HepG2 (cell line): Measurements from ENCODE around the gene RAB34.

ENCODE experiments used
- ATF7-NPFF ChIP-seq: sonication (generic); formaldehyde crosslinking; IDR thresholded peaks from 2 replicates; pipeline ENCODE4 v1.8.1; 2023; ENCODE audit warnings: mild to moderate bottlenecking, low read depth, missing genetic modification reagents, moderate library complexity
- BCL3 ChIP-seq: sonication (generic); formaldehyde crosslinking; IDR thresholded peaks from 2 replicates; pipeline ENCODE4 v1.5.1; 2020; ENCODE audit warnings: mild to moderate bottlenecking, missing genetic modification reagents, moderate library complexity
- CTCF ChIP-seq: sonication (generic); formaldehyde crosslinking; IDR thresholded peaks from 2 replicates; pipeline ENCODE4 v1.5.0; 2020; ENCODE audit warnings: mild to moderate bottlenecking, missing genetic modification reagents, moderate library complexity
- E2F5 ChIP-seq: sonication (generic); formaldehyde crosslinking; conservative IDR thresholded peaks from 2 replicates; pipeline ENCODE4 v1.4.0; 2020; ENCODE audit warnings: missing genetic modification reagents
- NCOR1 ChIP-seq: fragments of 200-600 bp; sonication (generic); IDR thresholded peaks from 2 replicates; pipeline ENCODE4 v1.7.0; 2017; ENCODE audit warnings: antibody characterized with exemption, low read length, borderline replicate concordance
- NFAT5 ChIP-seq: sonication (generic); formaldehyde crosslinking; IDR thresholded peaks from 2 replicates; pipeline ENCODE4 v1.4.0; 2020; ENCODE audit warnings: missing genetic modification reagents
- PHF20 ChIP-seq: sonication (generic); formaldehyde crosslinking; IDR thresholded peaks from 2 replicates; pipeline ENCODE4 v1.5.0; 2020; ENCODE audit warnings: mild to moderate bottlenecking, missing genetic modification reagents
- POLR2A ChIP-seq, 2 experiments: IDR thresholded peaks; 2 replicates each; pipeline ENCODE4 v1.6.1; 2011; ENCODE audit warnings: low read depth in 2 of 2, low read length in 2 of 2, mild to moderate bottlenecking in 1 of 2, moderate library complexity in 1 of 2; ENCODE audit not compliant: insufficient read depth in 1 of 2
- REST ChIP-seq, 2 experiments: IDR thresholded peaks; 2 replicates each; pipeline ENCODE4 v1.6.1; 2011 to 2012; ENCODE audit warnings: low read length in 2 of 2, borderline replicate concordance in 1 of 2, low read depth in 1 of 2, mild to moderate bottlenecking in 1 of 2, moderate library complexity in 1 of 2
- TRIM24 ChIP-seq: sonication (generic); formaldehyde crosslinking; IDR thresholded peaks from 2 replicates; pipeline ENCODE4 v1.8.0; 2022; ENCODE audit warnings: mild to moderate bottlenecking, missing genetic modification reagents
- ZNF350 ChIP-seq: sonication (generic); formaldehyde crosslinking; IDR thresholded peaks from 2 replicates; pipeline ENCODE4 v1.4.0; 2020; ENCODE audit warnings: mild to moderate bottlenecking, low read depth, missing genetic modification reagents, borderline replicate concordance
- ZNF558 ChIP-seq: sonication (generic); formaldehyde crosslinking; IDR thresholded peaks from 2 replicates; pipeline ENCODE4 v1.9.0; 2022; ENCODE audit warnings: mild to moderate bottlenecking, missing genetic modification reagents, borderline replicate concordance
- ZNF629 ChIP-seq: sonication (generic); formaldehyde crosslinking; conservative IDR thresholded peaks from 2 replicates; pipeline ENCODE4 v1.5.0; 2020; ENCODE audit warnings: missing genetic modification reagents
- ZNF800 ChIP-seq: sonication (generic); formaldehyde crosslinking; IDR thresholded peaks from 2 replicates; pipeline ENCODE4 v1.4.0; 2020; ENCODE audit warnings: missing genetic modification reagents

- TF ChIP-seq POLR2A (IDR thresholded peaks at IDR 0.05; ENCODE audit: insufficient read depth in 1 of 2, low read depth in 2 of 2, low read length in 2 of 2) (no peak), ZNF558 (no peak), ZNF629 (no peak), NCOR1 (no peak), ZNF350 (no peak), CTCF (CRISPR knock-in tag) (no peak), E2F5 (CRISPR knock-in tag) (no peak), PHF20 (CRISPR knock-in tag) (no peak), NFAT5 (CRISPR knock-in tag) (no peak), REST (IDR thresholded peaks at IDR 0.05; ENCODE audit: borderline replicate concordance in 1 of 2, low read depth in 1 of 2, low read length in 2 of 2) (no peak), ATF7-NPFF (CRISPR knock-in tag) (no peak), ZNF800 (CRISPR knock-in tag) (no peak), BCL3 (CRISPR knock-in tag) (no peak), TRIM24 (no peak)
These were observed 47.8 kb downstream of the RAB34 start for GRCh38 chr17:28669918-28670317.
